ENCODE results near the gene ZPR1.

Gene ZPR1

GRCh38 chr11:116742104-116742503 lies 45.7 kb downstream of the ZPR1 start:
- DNase-seq: no peak

DNA sequence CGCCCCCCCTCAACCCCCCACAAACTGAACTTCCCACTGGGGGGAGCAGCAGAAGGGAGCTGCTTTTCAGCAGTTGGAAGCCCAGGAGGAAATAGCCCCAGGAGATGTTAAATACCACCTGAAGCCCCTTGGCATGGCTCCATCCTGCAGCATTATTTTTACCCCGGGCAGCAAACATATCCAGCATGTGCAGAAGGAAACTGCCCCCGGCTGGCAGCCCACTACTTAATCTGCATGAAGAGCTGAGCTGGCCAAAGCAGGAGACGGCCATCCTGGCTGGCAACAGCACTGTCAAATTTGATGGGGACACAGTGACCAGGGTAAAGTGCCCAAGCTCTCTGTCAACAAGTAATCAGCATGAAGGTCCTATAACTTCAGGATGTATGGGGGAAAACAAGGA lies 47.1 kb downstream of the ZPR1 start:
- no peak for DNase-seq

- DNase-seq: no peak
These were observed 48.8 kb downstream of the ZPR1 start for GRCh38 chr11:116738975-116739374.

- DNase-seq: no peak
These were observed 51.1 kb downstream of the ZPR1 start for GRCh38 chr11:116736763-116737162.

DNA sequence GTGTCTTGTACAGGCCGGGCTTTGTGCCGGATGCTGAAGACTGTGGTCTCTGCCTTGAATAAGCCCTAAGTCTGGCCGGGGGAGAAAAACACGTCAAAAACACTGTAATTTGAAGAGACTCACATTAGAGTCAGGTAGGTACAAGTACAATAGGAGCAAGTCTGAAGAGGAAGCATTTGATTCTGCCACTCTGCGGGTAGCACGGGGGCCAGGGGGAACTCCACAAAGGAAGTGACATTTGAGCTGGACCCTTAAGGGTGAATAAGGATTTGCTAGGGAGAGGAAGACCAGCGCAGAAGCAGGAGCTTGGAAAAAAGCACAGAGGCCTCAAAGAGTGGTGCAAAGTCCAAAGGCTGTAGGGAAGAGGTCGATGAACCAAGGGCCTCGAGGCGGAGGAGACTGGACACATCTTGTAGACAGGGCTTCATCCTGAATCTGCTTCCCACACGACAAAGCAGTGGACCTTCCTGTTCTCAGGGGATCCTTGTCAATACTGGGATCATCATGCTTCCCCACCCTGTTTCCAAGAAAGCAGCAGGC lies 53.8 kb downstream of the ZPR1 start:
- no peak for DNase-seq

DNA sequence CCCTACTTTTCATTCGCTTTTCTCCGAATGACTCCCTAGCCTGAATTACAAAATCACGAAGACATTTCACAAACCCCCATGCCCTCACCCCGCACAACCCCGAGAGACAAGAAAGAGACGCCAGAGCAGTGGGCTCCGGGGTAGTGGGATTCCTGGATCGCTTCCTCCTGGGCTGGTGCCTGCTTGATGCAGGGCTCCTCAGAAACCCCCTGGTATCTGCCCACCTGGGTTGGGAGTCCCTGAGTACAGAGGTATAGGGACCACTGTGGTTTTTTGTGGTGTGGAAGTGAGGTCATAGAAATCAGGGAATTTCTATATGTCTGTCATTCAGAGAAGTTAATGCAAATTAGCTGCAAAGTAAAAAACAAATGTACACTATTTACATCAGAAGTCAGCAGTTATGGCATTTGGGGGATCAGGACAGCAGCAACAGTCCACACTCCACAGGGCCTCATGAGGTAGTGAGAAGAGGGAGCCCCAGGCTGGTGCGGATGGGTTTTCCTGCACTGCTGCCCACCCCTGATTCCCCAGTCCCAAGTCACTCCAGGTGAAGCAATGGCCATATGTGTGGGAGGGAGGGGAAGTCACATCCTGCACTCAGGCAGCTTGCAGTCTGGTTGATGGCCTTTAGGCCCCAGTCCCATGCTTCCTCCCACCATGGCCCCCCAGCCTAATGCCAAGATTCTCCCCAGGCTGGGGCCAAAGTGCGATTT lies 54.6 kb downstream of the ZPR1 start:
- DNase-seq: no peak

DNA sequence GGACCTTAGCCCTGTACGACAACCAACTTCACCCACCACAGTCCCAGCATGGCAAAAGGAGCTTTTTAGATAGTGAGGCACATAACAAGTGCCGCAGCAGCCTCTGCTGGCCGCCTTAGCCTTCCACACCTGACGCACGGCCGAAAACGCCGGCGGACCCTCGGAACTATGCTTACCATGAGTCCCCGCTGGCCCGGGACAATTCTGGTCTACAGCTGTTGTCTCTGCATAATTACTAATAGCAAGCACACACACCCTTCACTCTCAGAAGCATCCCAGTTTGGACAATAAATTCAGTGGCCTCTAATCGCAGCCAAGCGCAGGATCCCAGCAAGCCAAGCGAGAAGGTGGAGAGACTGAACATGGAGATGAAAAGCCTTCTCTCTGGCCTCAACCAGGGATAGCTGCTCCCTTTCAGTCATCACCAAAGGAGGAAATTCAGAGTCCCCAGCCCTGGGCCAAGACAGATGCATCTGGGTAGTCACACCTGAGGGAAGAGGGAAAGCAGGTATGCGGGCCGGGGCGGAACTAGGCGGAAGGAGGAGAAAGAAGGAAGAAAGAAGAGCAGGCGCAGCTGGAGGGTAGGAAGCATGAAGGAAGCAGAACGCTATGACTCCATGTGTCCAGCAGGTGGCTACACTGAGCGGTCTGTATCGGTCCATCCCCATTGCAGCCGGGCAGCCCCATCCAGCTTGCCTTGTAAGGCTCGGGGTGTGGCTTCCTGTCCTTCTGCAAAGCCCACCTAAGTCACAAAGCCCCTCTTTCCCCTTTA lies 55.4 kb downstream of the ZPR1 start:
- peak; percentile 33 for DNase-seq

DNA sequence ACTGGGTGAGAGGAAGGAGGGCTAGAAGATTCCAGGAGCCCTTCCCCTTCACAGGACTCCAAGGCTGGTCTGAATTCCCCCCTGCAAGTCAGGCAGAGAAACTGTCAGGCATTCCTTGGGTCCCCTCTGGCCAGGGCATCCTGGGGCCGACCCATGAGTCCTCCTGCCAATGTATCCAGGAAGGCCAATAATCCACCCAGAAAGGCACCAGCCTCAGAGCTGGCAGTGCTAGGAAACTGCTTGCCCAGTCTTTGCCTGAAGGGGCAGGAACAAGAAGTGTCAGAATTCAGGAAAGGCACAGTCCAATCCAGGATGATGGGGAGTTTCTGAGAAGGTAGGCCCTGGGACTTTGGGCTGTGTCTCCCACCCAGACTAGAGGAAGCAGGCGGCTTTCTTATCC lies 56.0 kb downstream of the ZPR1 start:
- DNase-seq: no peak

DNA sequence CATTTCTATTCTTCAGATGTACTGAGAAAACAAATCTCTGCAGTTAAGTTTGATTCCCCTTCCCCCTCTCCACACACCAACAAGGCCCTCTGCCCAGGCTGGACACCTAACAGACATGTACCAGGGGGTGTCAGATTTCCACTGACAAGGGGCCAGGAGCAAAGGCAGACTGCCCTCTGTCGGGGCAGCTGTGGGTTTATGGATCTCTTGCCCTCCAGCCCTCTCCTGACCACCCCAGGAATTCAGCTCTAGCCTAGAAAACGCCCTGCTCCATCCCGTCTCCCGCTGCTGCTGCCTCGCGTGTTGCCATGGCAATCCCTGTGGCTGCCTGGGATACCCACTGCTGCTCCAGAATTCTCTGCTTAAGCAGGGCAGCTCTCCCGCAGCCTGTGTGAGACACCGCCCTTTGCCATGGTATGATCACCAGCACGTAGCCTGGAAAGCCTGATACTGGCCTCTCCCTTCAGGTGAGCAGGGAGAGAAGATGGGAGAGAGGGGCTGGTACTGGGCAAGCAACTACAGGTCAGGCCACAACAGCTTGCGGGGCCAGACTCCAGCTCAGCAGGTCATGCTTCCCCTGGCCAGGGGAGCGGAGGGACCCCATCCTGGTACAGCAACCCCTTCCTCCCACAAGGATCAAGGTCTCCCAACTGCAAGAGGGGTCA lies 56.6 kb downstream of the ZPR1 start:
- DNase-seq: no peak

- no peak for DNase-seq
These were observed 57.2 kb downstream of the ZPR1 start for GRCh38 chr11:116730601-116731000.

DNA sequence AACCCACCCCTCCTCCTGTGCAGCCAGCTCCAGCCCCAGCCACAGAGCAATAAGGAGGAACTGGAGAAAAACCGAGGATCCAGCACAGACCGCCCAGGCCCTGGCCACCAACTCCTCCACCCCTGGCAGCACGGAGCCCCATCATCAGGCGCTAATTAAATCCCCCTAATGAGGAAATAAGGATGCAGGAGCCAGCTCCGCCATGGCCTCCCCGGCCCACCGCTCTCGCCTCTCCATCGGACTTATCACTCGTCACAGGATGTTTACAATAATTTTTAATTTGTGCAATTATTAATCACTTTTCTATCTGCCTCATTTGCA lies 57.6 kb downstream of the ZPR1 start:
- no peak for DNase-seq

DNA sequence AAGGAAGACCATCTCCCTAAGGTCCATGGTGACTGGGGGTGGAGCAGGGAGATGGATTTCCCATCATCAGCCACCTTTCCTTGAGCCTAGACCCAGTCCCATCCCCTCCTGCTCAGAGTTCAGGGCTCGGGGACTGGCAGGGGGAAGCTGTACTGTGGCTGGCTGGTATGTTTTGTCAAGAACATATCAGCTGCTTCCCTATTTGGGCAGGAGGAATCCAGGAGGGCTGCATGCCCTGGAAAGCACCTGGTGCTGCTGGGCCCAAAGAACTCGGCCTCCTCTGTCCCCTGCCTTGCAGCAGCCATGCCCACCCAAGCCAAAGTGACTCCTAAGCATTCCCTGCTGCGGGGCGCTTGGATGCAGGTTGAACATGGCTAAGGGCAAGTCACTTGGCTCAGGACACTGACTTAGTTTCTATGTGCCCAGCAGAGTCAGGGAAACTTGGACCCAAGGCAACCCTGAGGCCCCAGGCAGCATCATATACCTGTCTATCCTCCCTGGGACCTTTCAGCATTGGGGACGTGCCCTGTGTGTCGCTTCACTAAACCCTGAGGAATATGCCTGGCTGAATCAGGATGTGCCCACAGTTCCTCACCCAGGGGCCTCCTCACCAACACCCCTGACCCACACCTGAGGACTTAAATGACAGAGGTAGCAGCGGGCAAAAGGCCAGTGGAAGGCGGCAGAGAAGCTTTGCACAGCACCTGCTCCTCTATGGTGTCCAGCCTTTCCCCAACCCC lies 58.2 kb downstream of the ZPR1 start:
- DNase-seq: no peak

- DNase-seq: no peak
These were observed 59.8 kb downstream of the ZPR1 start for GRCh38 chr11:116727990-116728389.

DNA sequence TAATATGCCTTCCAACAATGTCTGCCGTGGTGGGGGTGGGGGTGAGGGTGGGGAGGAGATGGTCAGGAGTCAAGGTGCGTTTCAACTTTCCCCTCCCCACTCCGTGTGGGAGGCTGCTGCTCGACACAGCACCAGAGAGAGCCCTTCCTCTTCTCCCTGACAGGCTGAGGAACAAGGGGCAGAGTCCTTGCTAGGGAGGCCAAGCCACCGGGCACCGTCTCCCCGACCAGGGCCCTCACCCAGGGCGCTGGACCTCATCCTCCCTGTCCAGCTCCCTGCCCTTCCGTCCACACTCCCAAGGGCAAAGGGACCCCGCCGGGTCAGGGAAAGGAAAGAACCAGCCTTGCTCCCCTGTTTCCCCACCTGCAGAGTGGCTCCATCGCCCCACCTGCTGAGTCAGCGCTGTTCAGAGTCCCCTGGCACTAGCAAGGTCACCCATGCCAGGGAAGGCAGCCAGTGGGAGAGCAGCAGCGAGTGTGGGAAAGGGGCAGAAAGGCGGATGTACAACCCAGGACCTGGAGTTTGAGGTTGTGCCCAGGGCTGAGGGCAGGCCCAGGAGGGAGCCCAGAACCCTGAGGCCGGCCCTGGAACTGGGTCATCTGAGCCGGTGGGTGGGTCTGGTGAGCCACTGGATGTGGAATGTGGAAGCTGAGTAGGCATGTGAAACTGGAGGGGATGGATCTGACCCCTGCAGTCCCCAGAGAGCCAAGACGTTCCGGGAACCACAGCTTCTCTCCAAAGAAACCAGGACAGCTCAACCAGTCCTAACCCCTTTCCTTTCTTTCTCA lies 62.2 kb downstream of the ZPR1 start:
- DNase-seq: no peak

DNA sequence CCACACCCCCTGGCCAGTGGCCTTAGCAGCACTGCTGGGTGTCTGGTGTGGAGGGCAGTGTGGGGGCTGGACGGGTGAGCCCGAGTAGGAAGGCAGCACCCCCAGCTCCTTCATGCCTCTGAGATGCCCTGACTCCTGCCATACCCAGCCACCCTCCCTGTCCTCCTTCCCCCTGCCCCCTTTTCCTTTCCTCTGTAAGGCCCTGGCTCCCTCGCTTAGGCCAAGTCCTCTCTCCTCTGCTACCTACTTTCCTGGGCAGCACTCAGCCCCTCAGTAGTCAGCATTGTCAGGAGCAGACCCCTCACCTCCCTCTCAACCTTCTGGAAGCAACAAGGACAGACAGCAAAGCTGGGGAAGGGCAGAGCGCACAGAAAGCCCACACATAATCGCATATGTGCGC lies 63.0 kb downstream of the ZPR1 start:
- DNase-seq: no peak
